ENCODE results near the gene UCMA.

UCMA gene

GRCh38 chr10:13187135-13187534 is 47.0 kb downstream of the UCMA start:
- no peak for DNase-seq (ENCODE audit: low read depth)

GRCh38 chr10:13184730-13185514 is 49.3 kb downstream of the UCMA start:
- DNase-seq (ENCODE audit: low read depth): no peak

- DNase-seq (ENCODE audit: low read depth): no peak
Observed at GRCh38 chr10:13184276-13184675, 49.9 kb downstream of the UCMA start.

GRCh38 chr10:13183625-13184024 is 50.5 kb downstream of the UCMA start:
- DNase-seq (ENCODE audit: low read depth): no peak

GRCh38 chr10:13182424-13182823 is 51.8 kb downstream of the UCMA start:
- DNase-seq (ENCODE audit: low read depth): no peak

- no peak for DNase-seq (ENCODE audit: low read depth)
Observed at GRCh38 chr10:13180788-13181187, 53.4 kb downstream of the UCMA start.

- no peak for DNase-seq (ENCODE audit: low read depth)
Observed at GRCh38 chr10:13173616-13174015, 60.6 kb downstream of the UCMA start.

Data from T-helper 22 cell (primary cell).